ENCODE data around the gene HERC4.

GRCh38 chr10:67921065-67921464 lies 154.0 kb downstream of the HERC4 start:
- TF ChIP-seq SIN3A (IDR thresholded peaks at IDR 0.05; ENCODE audit: borderline replicate concordance, insufficient read depth, low read length), result no peak
- no peak for TF ChIP-seq TAF1 (IDR thresholded peaks at IDR 0.05; ENCODE audit: borderline replicate concordance, insufficient read depth, low read length)
- TF ChIP-seq FOXP2 (optimal IDR thresholded peaks at IDR 0.05; ENCODE audit: borderline replicate concordance, extremely low read depth, extremely low read length, insufficient read depth), result no peak
- no peak for TF ChIP-seq REST (IDR thresholded peaks at IDR 0.05; ENCODE audit: insufficient read depth in 1 of 2, low read depth in 2 of 2, low read length in 2 of 2)
